IMR-90 (cell line): ENCODE measurements around the gene SCN10A. TPM values are rescaled to one million over a fixed set of nuclear protein-coding genes. Genes with fewer than 3 reads are reported as not detected.

Experiments used
- ATAC-seq: fragments of 200-7000 bp; cut with Tn5 transposase; 2 replicates; pipeline ENCODE4 v1.9.1; 2020; ENCODE audit warnings: low read depth, mild to moderate bottlenecking, moderate library complexity
- BruUV-seq: library from RNA; stranded (reverse); fragments of 400-500 nt; replicated peaks from 2 replicates; lab custom pipeline; 2021; lab: Mats Ljungman, UMichigan
- CTCF ChIA-PET: fragments of 300-600 bp; formaldehyde crosslinking; extraction: SDS; loops from one replicate; lab custom pipeline; 2021; ENCODE audit warnings: antibody characterized with exemption; lab: Yijun Ruan, JAX
- POLR2A ChIA-PET: fragments of 300-600 bp; sonication (Branson Sonifier 250); formaldehyde crosslinking; loops from one replicate; lab custom pipeline; 2022; ENCODE audit warnings: antibody characterized with exemption; ENCODE audit not compliant: unreplicated experiment; lab: Charles Lee
- DNase-seq: peaks from one replicate; pipeline ENCODE4 v3.0.0; 2013
- H2AFZ ChIP-seq: replicated peaks from 2 replicates; pipeline ENCODE3; 2013; ENCODE audit warnings: low read length, mild to moderate bottlenecking; ENCODE audit not compliant: poor library complexity
- H2AK5ac ChIP-seq: 2 replicates; pipeline ENCODE4 v1.6.1; 2013; ENCODE audit warnings: low read depth, low read length, inconsistent platforms
- H2AK9ac ChIP-seq: replicated peaks from 2 replicates; pipeline ENCODE3; 2013; ENCODE audit warnings: mild to moderate bottlenecking, low read depth, low read length, moderate library complexity; ENCODE audit not compliant: poor library complexity
- H2BK120ac ChIP-seq: 2 replicates; pipeline ENCODE4 v1.6.1; 2013; ENCODE audit warnings: low read depth, low read length, inconsistent platforms
- H2BK15ac ChIP-seq: 3 replicates; pipeline ENCODE4 v1.6.1; 2013; ENCODE audit warnings: low read depth, low read length, inconsistent platforms
- H2BK20ac ChIP-seq: 2 replicates; pipeline ENCODE4 v1.6.1; 2013; ENCODE audit warnings: low read depth, mild to moderate bottlenecking, inconsistent platforms, low read length, moderate library complexity
- H2BK5ac ChIP-seq: 2 replicates; pipeline ENCODE4 v1.6.1; 2013; ENCODE audit warnings: mild to moderate bottlenecking, low read depth, low read length, inconsistent platforms; ENCODE audit not compliant: poor library complexity, severe bottlenecking
- H3K14ac ChIP-seq: replicated peaks from 2 replicates; pipeline ENCODE4 v1.6.1; 2013; ENCODE audit warnings: low read depth, low read length, inconsistent platforms
- H3K18ac ChIP-seq: 2 replicates; pipeline ENCODE4 v1.6.1; 2013; ENCODE audit warnings: low read depth, low read length, control low read depth
- H3K23ac ChIP-seq: 2 replicates; pipeline ENCODE4 v1.6.1; 2013; ENCODE audit warnings: low read depth, low read length, inconsistent platforms
- H3K27ac ChIP-seq: 2 replicates; pipeline ENCODE4 v1.5.1; 2013; ENCODE audit warnings: mild to moderate bottlenecking, control low read depth, low read length; ENCODE audit not compliant: insufficient read depth
- H3K27me3 ChIP-seq: 2 replicates; pipeline ENCODE4 v1.6.1; 2013; ENCODE audit warnings: low read length; ENCODE audit not compliant: control insufficient read depth, insufficient read depth
- H3K36me3 ChIP-seq: 2 replicates; pipeline ENCODE4 v1.6.1; 2013; ENCODE audit warnings: low read length, mixed read lengths; ENCODE audit not compliant: control insufficient read depth, insufficient read depth
- H3K4ac ChIP-seq: 2 replicates; pipeline ENCODE4 v1.6.1; 2013; ENCODE audit warnings: low read depth, low read length, inconsistent platforms
- H3K4me1 ChIP-seq: 2 replicates; pipeline ENCODE4 v1.6.1; 2013; ENCODE audit warnings: low read length, mixed read lengths; ENCODE audit not compliant: control insufficient read depth, insufficient read depth
- H3K4me2 ChIP-seq: 2 replicates; pipeline ENCODE4 v1.6.1; 2013; ENCODE audit warnings: low read depth, mild to moderate bottlenecking, control low read depth, low read length, moderate library complexity
- H3K4me3 ChIP-seq: 2 replicates; pipeline ENCODE4 v1.5.1; 2013; ENCODE audit warnings: low read depth, mild to moderate bottlenecking, control low read depth, low read length, moderate library complexity; ENCODE audit not compliant: insufficient read depth
- H3K56ac ChIP-seq: 2 replicates; pipeline ENCODE4 v1.6.1; 2013; ENCODE audit warnings: low read length, inconsistent platforms; ENCODE audit not compliant: insufficient read depth; ENCODE audit errors: extremely low read depth
- H3K79me1 ChIP-seq, 2 experiments: 2 replicates each; pipeline ENCODE4 v1.6.1; 2013; ENCODE audit warnings: low read length in 2 of 2, inconsistent platforms in 1 of 2, low read depth in 1 of 2
- H3K9ac ChIP-seq: 2 replicates; pipeline ENCODE4 v1.6.1; 2013; ENCODE audit warnings: low read depth, low read length, control low read depth
- H3K9me1 ChIP-seq: 2 replicates; pipeline ENCODE4 v1.6.1; 2013; ENCODE audit warnings: low read length, inconsistent platforms; ENCODE audit not compliant: insufficient read depth
- H3K9me3 ChIP-seq: 2 replicates; pipeline ENCODE4 v1.6.1; 2013; ENCODE audit warnings: low read length; ENCODE audit not compliant: control insufficient read depth, insufficient read depth
- H4K20me1 ChIP-seq: 2 replicates; pipeline ENCODE4 v1.6.1; 2013; ENCODE audit warnings: low read length, inconsistent platforms; ENCODE audit not compliant: insufficient read depth
- H4K5ac ChIP-seq: 2 replicates; pipeline ENCODE4 v1.6.1; 2013; ENCODE audit warnings: mild to moderate bottlenecking, low read depth, low read length, control low read depth
- H4K8ac ChIP-seq, 2 experiments: 2 replicates each; pipeline ENCODE4 v1.6.1; 2013; ENCODE audit warnings: low read depth in 2 of 2, low read length in 2 of 2, control low read depth in 1 of 2, inconsistent platforms in 1 of 2
- H4K91ac ChIP-seq: 2 replicates; pipeline ENCODE4 v1.6.1; 2013; ENCODE audit warnings: low read depth, low read length, inconsistent platforms; ENCODE audit not compliant: insufficient read depth
- BHLHE40 ChIP-seq: fragments of 150-350 bp; IDR thresholded peaks from 2 replicates; pipeline ENCODE4 v1.6.1; 2016; ENCODE audit warnings: mild to moderate bottlenecking, low read depth, low read length
- CEBPB ChIP-seq: IDR thresholded peaks from 2 replicates; pipeline ENCODE4 v1.6.1; 2012; ENCODE audit warnings: low read depth, low read length, improper control_type of control experiment
- CHD1 ChIP-seq: IDR thresholded peaks from 2 replicates; pipeline ENCODE4 v1.6.1; 2012; ENCODE audit warnings: low read depth, low read length, improper control_type of control experiment
- ELK1 ChIP-seq: fragments of 150-350 bp; IDR thresholded peaks from 2 replicates; pipeline ENCODE4 v1.6.1; 2016; ENCODE audit warnings: low read depth, mild to moderate bottlenecking, low read length, moderate library complexity, borderline replicate concordance
- FOS ChIP-seq: fragments of 150-350 bp; IDR thresholded peaks from 2 replicates; pipeline ENCODE4 v1.6.1; 2016; ENCODE audit warnings: low read depth, low read length
- MAFK ChIP-seq: IDR thresholded peaks from 2 replicates; pipeline ENCODE4 v1.6.1; 2012; ENCODE audit warnings: low read depth, low read length, improper control_type of control experiment
- MAZ ChIP-seq: IDR thresholded peaks from 2 replicates; pipeline ENCODE4 v1.6.1; 2012; ENCODE audit warnings: low read depth, mild to moderate bottlenecking, low read length, improper control_type of control experiment, moderate library complexity, borderline replicate concordance
- MXI1 ChIP-seq: IDR thresholded peaks from 2 replicates; pipeline ENCODE4 v1.6.1; 2012; ENCODE audit warnings: low read depth, mild to moderate bottlenecking, low read length, moderate library complexity, borderline replicate concordance
- NFE2L2 ChIP-seq: fragments of 150-350 bp; IDR thresholded peaks from 2 replicates; pipeline ENCODE4 v1.6.1; 2016; ENCODE audit warnings: low read depth, mild to moderate bottlenecking, low read length
- POLR2A ChIP-seq: IDR thresholded peaks from 2 replicates; pipeline ENCODE4 v1.6.1; 2012; ENCODE audit warnings: mild to moderate bottlenecking, low read depth, low read length
- RAD21 ChIP-seq: IDR thresholded peaks from 2 replicates; pipeline ENCODE4 v1.6.1; 2012; ENCODE audit warnings: low read length, improper control_type of control experiment
- RCOR1 ChIP-seq: IDR thresholded peaks from 2 replicates; pipeline ENCODE4 v1.6.1; 2012; ENCODE audit warnings: mild to moderate bottlenecking, low read length, improper control_type of control experiment; ENCODE audit not compliant: insufficient replicate concordance
- RFX5 ChIP-seq: IDR thresholded peaks from 2 replicates; pipeline ENCODE4 v1.8.0; 2012; ENCODE audit warnings: low read depth, mild to moderate bottlenecking, low read length, moderate library complexity
- USF2 ChIP-seq: fragments of 150-350 bp; IDR thresholded peaks from 2 replicates; pipeline ENCODE4 v1.6.1; 2017; ENCODE audit warnings: mild to moderate bottlenecking, antibody characterized with exemption, low read length, low read depth
- WGBS, 2 experiments: methylation state at CpG; one replicate each; pipeline versions ENCODE4 v1.1.5 to v1.1.7; 2013; ENCODE audit warnings: missing lambda C conversion rate in 2 of 2; ENCODE audit not compliant: insufficient read length in 1 of 2; ENCODE audit errors: extremely low coverage in 2 of 2; 5-methylcytosine and 5-hydroxymethylcytosine counted together
- dilution Hi-C: fragments of 300-500 bp; cut with HindIII; formaldehyde crosslinking; loops from one replicate; pipeline ENCODE4 v1.14.3; 2018; ENCODE audit warnings: low sequenced_read_pairs; ENCODE audit not compliant: unreplicated experiment
- in situ Hi-C: fragments of 300-500 bp; cut with MboI; formaldehyde crosslinking; loops from 3 replicates; pipeline ENCODE4 v1.14.3; 2019; ENCODE audit warnings: low sequenced_read_pairs, inconsistent platforms, mixed read lengths
- intact Hi-C: fragments of 100-400 bp; cut with micrococcal nuclease; formaldehyde crosslinking; loops from 2 replicates; pipeline ENCODE4 v1.10.0; 2022
- polyA plus RNA-seq, 3 experiments: library from polyadenylated mRNA; depleted of rRNA; stranded (reverse); fragments of >200 nt; gene quantifications; 2 replicates each; pipeline ENCODE4 v1.2.3, GENCODE V29; 2012; ENCODE audit warnings: low replicate concordance in 1 of 3
- total RNA-seq: library from RNA; depleted of rRNA; stranded (reverse); fragments of >200 nt; gene quantifications from 2 replicates; pipeline ENCODE4 v1.2.3, GENCODE V29; 2012

Gene SCN10A
- total and polyA plus RNA-seq, 2 of the 4 experiments (the other 2 are of a cell fraction): not detected

- H3K56ac ChIP-seq: no peak overlapping the region
- ChIA-PET CTCF (no interaction called here), POLR2A (no interaction called here)
- no peak overlapping the region for H3K27ac ChIP-seq
- intact Hi-C loops: no loop called here
- no peak for ATAC-seq
- no peak overlapping the region for H3K9ac ChIP-seq
- H2AK5ac ChIP-seq: no peak overlapping the region
- no peak overlapping the region for H4K8ac ChIP-seq
- WGBS, 2 experiments: 60% methylated on average over 1 of the region's 2 CpGs; no CpG with 5 or more reads in 1 of the 2 experiments
- H3K4me1 ChIP-seq: peaks cover 14% of the 10 kb centered on the region
- dilution Hi-C loops: no loop called here
- no peak for TF ChIP-seq RAD21
- TF ChIP-seq CEBPB: no peak
- no peak for TF ChIP-seq CHD1
- no peak for TF ChIP-seq USF2
- no peak for TF ChIP-seq MXI1
- no peak for TF ChIP-seq BHLHE40
- TF ChIP-seq MAFK: no peak
- TF ChIP-seq RFX5: no peak
- TF ChIP-seq MAZ: no peak
- TF ChIP-seq NFE2L2: no peak
- no peak for TF ChIP-seq FOS
- TF ChIP-seq ELK1: no peak
- no peak for TF ChIP-seq POLR2A
- no peak for TF ChIP-seq RCOR1
- peaks cover 14% of the 10 kb centered on the region for H3K9me1 ChIP-seq
- H2BK20ac ChIP-seq: no peak overlapping the region
- DNase-seq: no peak
- no peaks in the 10 kb centered on the region for H3K27me3 ChIP-seq
- no peaks in the 10 kb centered on the region; a peak in 1 of 4 replicates for H3K79me1 ChIP-seq
- no peak overlapping the region for H3K4me3 ChIP-seq
- in situ Hi-C loops: no loop called here
- no peak overlapping the region for H3K4me2 ChIP-seq
- H2AFZ ChIP-seq: no peak overlapping the region
- H3K18ac ChIP-seq: no peak overlapping the region
- no TSS peak for BruUV-seq
- H3K14ac ChIP-seq: no peak overlapping the region
- no peaks in the 10 kb centered on the region for H4K20me1 ChIP-seq
- H3K4ac ChIP-seq: no peak overlapping the region
- H2BK5ac ChIP-seq: no peak overlapping the region
- H3K36me3 ChIP-seq: no peaks in the 10 kb centered on the region
- no peak overlapping the region for H2AK9ac ChIP-seq
- H2BK15ac ChIP-seq: no peak overlapping the region
- no peaks in the 10 kb centered on the region for H3K9me3 ChIP-seq
- H2BK120ac ChIP-seq: no peak overlapping the region
- H4K91ac ChIP-seq: no peak overlapping the region
- no peak overlapping the region for H3K23ac ChIP-seq
- no peak overlapping the region for H4K5ac ChIP-seq
These were observed 10.0 kb upstream of the SCN10A start for GRCh38 chr3:38826001-38826400.
